Gastroesophageal sphincter (tissue), 4 donors: ENCODE measurements around the gene PDIA5. TPM values are rescaled to one million over a fixed set of nuclear protein-coding genes. Genes with fewer than 3 reads are reported as not detected.

Source experiments
- ATAC-seq: fragments of 150-250 bp; one replicate; pipeline ENCODE4 v1.9.1; 2016; ENCODE audit warnings: mild to moderate bottlenecking, moderate library complexity
- H3K27ac ChIP-seq, 4 donors: fragments of 200-600 bp; sonication (generic) in 3 of 4; 1 replicate in 3 of 4; 2 replicates in 1 of 4; pipeline ENCODE4 v1.5.1; 2016 to 2019
- H3K27me3 ChIP-seq: fragments of 200-600 bp; sonication (generic); one replicate; pipeline ENCODE4 v1.5.1; 2019
- H3K36me3 ChIP-seq, 2 donors: fragments of 200-600 bp; sonication (generic); one replicate each; pipeline ENCODE4 v1.5.1; 2019; ENCODE audit warnings: control low read depth in 1 of 2
- H3K4me1 ChIP-seq, 3 donors: fragments of 200-600 bp; sonication (generic); 1 replicate in 2 of 3; 2 replicates in 1 of 3; pipeline ENCODE4 v1.5.1; 2016 to 2019; ENCODE audit warnings: control low read depth in 2 of 3
- H3K4me3 ChIP-seq, 2 donors: fragments of 200-600 bp; sonication (generic); one replicate each; pipeline ENCODE4 v1.5.1; 2019; ENCODE audit warnings: mild to moderate bottlenecking in 1 of 2, moderate library complexity in 1 of 2
- H3K9me3 ChIP-seq, 3 donors: fragments of 200-600 bp; sonication (generic); one replicate each; pipeline ENCODE4 v1.5.1; 2017 to 2019; ENCODE audit warnings: control low read depth in 2 of 3
- CTCF ChIP-seq, 4 experiments: fragments of 200-600 bp in 2 of 4; fragments of 450-650 bp in 2 of 4; sonication (generic) in 1 of 4; IDR thresholded peaks; one replicate each; pipeline ENCODE4 v1.5.1; 2017 to 2019; ENCODE audit warnings: antibody characterized with exemption in 4 of 4, mild to moderate bottlenecking in 2 of 4, moderate library complexity in 2 of 4
- EP300 ChIP-seq: sonication (generic); formaldehyde crosslinking; IDR thresholded peaks from one replicate; pipeline ENCODE4 v1.6.1; 2017; ENCODE audit warnings: antibody characterized with exemption, mild to moderate bottlenecking
- POLR2A ChIP-seq, 2 donors: fragments of 450-650 bp; IDR thresholded peaks; one replicate each; pipeline ENCODE4 v1.6.1; 2017; ENCODE audit warnings: antibody characterized with exemption in 2 of 2, mild to moderate bottlenecking in 2 of 2, moderate library complexity in 1 of 2
- POLR2AphosphoS5 ChIP-seq: sonication (generic); formaldehyde crosslinking; IDR thresholded peaks from one replicate; pipeline ENCODE4 v1.6.1; 2017; ENCODE audit warnings: antibody characterized with exemption
- WGBS, 2 donors: methylation state at CpG; one replicate each; pipeline ENCODE4 v1.1.5; 2018; ENCODE audit warnings: low coverage in 1 of 2; 5-methylcytosine and 5-hydroxymethylcytosine counted together
- total RNA-seq, 4 donors: library from RNA; depleted of rRNA; stranded (reverse); fragments of >200 nt; gene quantifications; one replicate each; pipeline ENCODE4 v1.1.0, GENCODE V29; 2016

The PDIA5 gene
- total RNA-seq, 4 donors from 2014 or later: 9.0 to 19.8 (median 16.9) TPM

GRCh38 chr3:123104550-123104949 lies 37.7 kb downstream of the PDIA5 start:
- whole genome bisulfite sequencing, 2 donors: 90% methylated on average over 2 of the region's 3 CpGs; no CpG with 5 or more reads in 1 of the 2 donors
- H3K4me1 ChIP-seq: peaks cover 0 to 12% (median 0%) of the 10 kb centered on the region in 3 donors
- H3K27ac ChIP-seq: peak overlapping the region in 1 of 4 donors; percentile 61
- no peaks in the 10 kb centered on the region for H3K27me3 ChIP-seq
- no peak overlapping the region for H3K4me3 ChIP-seq
- peak; percentile 73 for ATAC-seq
- H3K9me3 ChIP-seq: no peaks in the 10 kb centered on the region
- no peak for TF ChIP-seq CTCF (IDR thresholded peaks at IDR 0.05)
- no peak for TF ChIP-seq POLR2AphosphoS5
- TF ChIP-seq POLR2A (IDR thresholded peaks at IDR 0.05): no peak
- no peak for TF ChIP-seq EP300
- peaks cover 0 to 66% of the 10 kb centered on the region in 2 donors for H3K36me3 ChIP-seq

GRCh38 chr3:123105201-123106189 lies 38.7 kb downstream of the PDIA5 start:
- TF ChIP-seq POLR2AphosphoS5 (no peak), EP300 (no peak), POLR2A (IDR thresholded peaks at IDR 0.05) (no peak), CTCF (IDR thresholded peaks at IDR 0.05) (no peak)
- peaks cover 0 to 74% of the 10 kb centered on the region in 2 donors for H3K36me3 ChIP-seq
- no peaks in the 10 kb centered on the region for H3K27me3 ChIP-seq
- peaks cover 0 to 2% (median 0%) of the 10 kb centered on the region in 3 donors for H3K4me1 ChIP-seq
- no peak overlapping the region for H3K27ac ChIP-seq
- no peaks in the 10 kb centered on the region for H3K9me3 ChIP-seq
- no peak for ATAC-seq
- 33 to 100% methylated on average over 1 to 3 of the region's 12 CpGs for WGBS, 2 donors
- H3K4me3 ChIP-seq: no peak overlapping the region

GRCh38 chr3:123110282-123110975 lies 43.6 kb downstream of the PDIA5 start:
- Histone ChIP-seq H3K4me3 (no peak overlapping the region), H3K27me3 (no peaks in the 10 kb centered on the region), H3K27ac (no peak overlapping the region), H3K36me3 (peaks cover 0 to 88% of the 10 kb centered on the region in 2 donors), H3K4me1 (peaks cover 0 to 19% (median 0%) of the 10 kb centered on the region in 3 donors), H3K9me3 (no peaks in the 10 kb centered on the region)
- ATAC-seq: no peak
- no peak for TF ChIP-seq EP300
- TF ChIP-seq POLR2AphosphoS5: no peak
- no peak for TF ChIP-seq CTCF (IDR thresholded peaks at IDR 0.05)
- TF ChIP-seq POLR2A (IDR thresholded peaks at IDR 0.05): no peak
- WGBS, 2 donors: 81 to 100% methylated on average over 2 to 3 of the region's 19 CpGs

- peaks cover 0 to 88% of the 10 kb centered on the region in 2 donors for H3K36me3 ChIP-seq
- no peak for ATAC-seq
- no peak for TF ChIP-seq POLR2A (IDR thresholded peaks at IDR 0.05)
- TF ChIP-seq POLR2AphosphoS5: no peak
These were observed 44.3 kb downstream of the PDIA5 start for GRCh38 chr3:123110976-123111615.

GRCh38 chr3:123111640-123112039 lies 44.8 kb downstream of the PDIA5 start:
- H3K4me1 ChIP-seq: peaks cover 0 to 19% (median 0%) of the 10 kb centered on the region in 3 donors
- no peak overlapping the region for H3K4me3 ChIP-seq
- 80 to 81% methylated on average over 3 of the region's 6 CpGs for WGBS, 2 donors
- ATAC-seq: no peak
- H3K27me3 ChIP-seq: no peaks in the 10 kb centered on the region
- no peaks in the 10 kb centered on the region for H3K9me3 ChIP-seq
- peaks cover 0 to 88% of the 10 kb centered on the region in 2 donors for H3K36me3 ChIP-seq
- no peak for TF ChIP-seq POLR2AphosphoS5
- no peak for TF ChIP-seq POLR2A (IDR thresholded peaks at IDR 0.05)
- no peak overlapping the region for H3K27ac ChIP-seq

More at GRCh38 chr3:123110976-123111615, 44.3 kb downstream of the PDIA5 start:
- 77 to 91% methylated on average over 4 to 5 of the region's 11 CpGs for WGBS, 2 donors
- Histone ChIP-seq H3K9me3 (no peaks in the 10 kb centered on the region), H3K4me3 (no peak overlapping the region), H3K27ac (no peak overlapping the region), H3K27me3 (no peaks in the 10 kb centered on the region), H3K4me1 (peaks cover 0 to 19% (median 0%) of the 10 kb centered on the region in 3 donors)
